GM20431 (cell line): ENCODE measurements around the gene MARCHF11.

Experiments used
- in situ Hi-C: fragments of 300-500 bp; cut with MseI, MboI; formaldehyde crosslinking; loops from one replicate; pipeline ENCODE4 v1.15.0; 2020; ENCODE audit warnings: low sequenced_read_pairs; ENCODE audit not compliant: unreplicated experiment

MARCHF11 gene, protein sequence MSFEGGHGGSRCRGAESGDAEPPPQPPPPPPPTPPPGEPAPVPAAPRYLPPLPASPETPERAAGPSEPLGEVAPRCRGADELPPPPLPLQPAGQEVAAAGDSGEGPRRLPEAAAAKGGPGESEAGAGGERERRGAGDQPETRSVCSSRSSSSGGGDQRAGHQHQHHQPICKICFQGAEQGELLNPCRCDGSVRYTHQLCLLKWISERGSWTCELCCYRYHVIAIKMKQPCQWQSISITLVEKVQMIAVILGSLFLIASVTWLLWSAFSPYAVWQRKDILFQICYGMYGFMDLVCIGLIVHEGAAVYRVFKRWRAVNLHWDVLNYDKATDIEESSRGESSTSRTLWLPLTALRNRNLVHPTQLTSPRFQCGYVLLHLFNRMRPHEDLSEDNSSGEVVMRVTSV

DNA sequence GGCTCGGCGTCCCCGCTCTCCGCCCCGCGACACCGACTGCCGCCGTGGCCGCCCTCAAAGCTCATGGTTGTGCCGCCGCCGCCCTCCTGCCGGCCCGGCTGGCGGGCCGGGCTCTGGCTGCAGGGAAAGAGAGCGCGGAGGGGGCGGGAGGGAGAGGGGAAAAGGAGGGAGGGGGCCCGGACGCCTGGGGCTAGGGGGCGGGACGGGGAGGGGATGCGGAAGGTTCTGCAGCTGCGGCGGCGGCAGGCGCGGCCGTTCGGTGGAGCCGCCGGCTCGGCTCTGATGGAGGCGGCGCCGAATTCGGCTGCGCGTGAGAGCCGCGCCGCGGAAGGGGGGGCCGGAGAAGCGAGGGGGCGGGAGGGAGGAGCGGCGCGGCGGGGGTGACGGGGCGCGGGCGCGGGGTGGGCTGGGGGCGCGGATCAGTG is at the start of gene MARCHF11:
Gene MARCHF11, minus strand, starts transcription at position 281 of the 425 bp plus-strand sequence. Its CDS starts 216 bp downstream, at position 65.
- in situ Hi-C loops = no loop called here

DNA sequence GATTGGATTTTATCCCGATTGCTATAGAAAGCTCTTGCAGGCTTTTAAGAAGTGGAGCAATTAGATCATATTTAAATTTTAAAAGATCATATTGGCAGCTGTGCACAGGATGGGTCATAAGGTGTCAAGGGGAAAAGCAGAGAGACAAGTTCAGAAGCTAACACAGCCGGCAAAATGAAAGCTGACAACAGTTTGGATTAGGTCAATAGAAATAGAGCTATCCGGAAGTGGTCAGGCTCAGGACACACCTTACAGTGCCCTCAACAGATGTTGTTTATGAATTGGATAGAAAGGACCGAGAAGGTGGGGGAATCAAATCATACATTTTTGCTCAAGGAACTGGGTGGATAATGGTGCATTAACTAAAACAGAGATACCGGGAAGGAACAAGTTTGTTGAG is 46.3 kb upstream of the MARCHF11 start:
- in situ Hi-C loops = no loop called here

DNA sequence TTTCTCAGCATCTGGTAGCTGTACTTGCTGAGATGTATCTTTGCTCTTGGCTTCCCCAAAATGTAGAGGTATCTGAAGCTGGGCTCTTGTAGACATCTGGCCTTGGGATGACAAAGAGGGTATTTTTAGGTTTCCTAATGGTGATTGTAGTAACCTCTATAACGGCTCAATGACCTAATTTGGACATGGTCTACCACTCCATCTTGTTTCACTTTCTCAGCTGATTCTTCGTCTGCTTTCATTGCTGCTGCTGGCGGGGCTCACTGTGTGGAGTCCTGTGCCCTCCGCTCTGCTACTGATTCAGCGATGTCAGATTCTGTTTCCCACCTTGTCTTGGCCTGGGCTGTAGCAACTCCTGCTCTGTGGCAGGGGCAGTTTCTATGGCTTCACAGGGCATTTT is 12.7 kb upstream of the MARCHF11 start:
- in situ Hi-C loops = no loop called here

DNA sequence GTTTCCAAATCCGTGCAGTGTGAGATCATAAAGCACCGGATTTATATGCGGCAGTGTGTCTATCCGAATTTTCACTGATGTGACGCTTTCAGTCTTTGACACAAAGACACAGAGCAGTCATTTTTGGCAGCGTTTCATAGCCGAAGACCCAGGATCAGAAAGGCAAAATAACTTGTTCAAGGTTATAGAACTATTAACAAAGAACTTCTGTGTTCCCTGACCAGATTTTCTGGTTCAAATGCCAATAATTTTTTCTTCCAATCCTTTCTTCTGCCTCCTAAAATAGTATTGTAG is 1.1 kb upstream of the MARCHF11 start:
- in situ Hi-C loops = no loop called here

DNA sequence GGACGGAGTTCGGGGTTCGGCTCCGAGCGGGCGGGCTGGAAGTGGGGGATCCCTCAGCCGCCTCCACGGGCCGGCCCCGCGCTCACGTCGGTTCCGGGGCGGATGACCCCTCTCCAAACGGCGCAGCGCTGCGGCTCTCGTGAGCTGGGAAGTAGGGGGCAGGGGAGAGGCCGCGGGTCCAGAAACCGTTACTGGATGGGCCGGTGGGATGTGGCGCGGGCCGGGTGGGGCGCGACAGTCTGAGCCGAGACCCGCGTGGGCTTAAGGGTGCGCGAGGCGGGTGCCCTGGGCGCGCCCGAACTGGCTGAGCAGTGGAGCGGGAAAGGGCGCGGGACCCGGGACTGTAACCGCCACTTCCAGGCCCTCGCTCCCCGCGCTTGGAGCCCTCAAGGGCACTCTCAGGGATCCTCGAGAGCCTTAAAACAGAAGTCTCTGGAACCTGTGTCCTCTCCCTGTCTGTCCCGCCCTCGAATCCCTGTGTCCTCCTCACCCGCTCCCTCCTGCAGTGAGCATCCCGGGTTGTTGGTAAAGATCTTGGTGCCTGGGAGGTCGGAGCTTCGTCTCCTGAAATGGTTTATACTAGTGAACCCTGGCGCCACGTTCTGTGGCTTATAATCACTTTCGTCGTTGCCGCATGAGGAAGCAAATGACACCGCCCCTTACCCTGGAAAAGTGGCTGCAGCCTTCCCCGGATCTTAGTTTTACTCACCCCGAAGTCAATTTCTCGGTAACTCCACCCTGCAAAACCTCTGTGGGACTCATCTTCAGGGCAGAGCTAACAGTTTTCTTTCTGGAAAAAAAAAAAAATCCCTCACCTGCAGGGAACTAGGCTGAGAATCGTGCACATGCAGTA is 571 bp upstream of the MARCHF11 start:
- in situ Hi-C loops = no loop called here

DNA sequence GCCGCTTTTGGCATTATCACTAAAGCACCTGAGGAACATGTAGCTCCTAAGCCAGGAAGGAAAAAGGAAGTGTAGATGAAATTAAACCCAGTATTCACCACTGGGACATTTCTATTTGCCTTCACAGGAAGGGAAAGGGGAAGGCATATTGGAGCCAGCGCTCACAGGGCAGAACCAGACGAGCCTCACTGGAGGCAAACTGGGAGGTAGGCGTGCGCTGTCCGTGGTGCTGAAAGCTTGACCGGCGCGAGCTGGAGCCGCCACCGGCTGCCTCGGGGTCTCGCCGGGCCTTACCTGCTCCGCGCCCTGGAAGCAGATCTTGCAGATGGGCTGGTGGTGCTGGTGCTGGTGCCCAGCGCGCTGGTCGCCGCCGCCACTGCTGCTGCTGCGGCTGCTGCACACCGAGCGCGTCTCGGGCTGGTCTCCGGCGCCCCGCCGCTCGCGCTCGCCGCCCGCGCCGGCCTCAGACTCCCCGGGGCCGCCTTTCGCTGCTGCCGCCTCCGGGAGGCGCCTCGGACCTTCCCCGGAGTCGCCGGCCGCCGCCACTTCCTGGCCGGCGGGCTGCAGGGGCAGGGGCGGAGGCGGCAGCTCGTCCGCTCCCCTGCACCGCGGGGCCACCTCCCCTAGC is 732 bp downstream of the MARCHF11 start:
- in situ Hi-C loops = no loop called here

DNA sequence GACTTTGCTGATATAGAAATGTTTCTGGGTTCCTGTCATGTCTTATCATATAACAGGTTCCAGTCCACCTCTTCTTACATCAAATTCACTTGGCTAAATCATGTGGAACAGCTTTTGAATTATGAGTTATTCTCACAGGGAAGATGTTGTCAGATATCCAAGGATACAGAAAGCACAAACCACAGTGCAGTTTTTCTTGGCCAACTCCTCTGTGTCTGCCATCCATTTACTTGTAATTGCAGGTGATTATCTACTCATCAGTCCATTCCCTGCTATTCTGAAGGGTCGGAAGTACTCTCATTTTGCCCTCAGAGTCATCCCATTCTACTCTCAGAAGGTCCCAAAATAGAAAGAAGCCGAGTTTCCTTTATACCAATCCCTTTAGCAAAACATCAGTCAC is 10.0 kb downstream of the MARCHF11 start:
- in situ Hi-C loops = no loop called here

DNA sequence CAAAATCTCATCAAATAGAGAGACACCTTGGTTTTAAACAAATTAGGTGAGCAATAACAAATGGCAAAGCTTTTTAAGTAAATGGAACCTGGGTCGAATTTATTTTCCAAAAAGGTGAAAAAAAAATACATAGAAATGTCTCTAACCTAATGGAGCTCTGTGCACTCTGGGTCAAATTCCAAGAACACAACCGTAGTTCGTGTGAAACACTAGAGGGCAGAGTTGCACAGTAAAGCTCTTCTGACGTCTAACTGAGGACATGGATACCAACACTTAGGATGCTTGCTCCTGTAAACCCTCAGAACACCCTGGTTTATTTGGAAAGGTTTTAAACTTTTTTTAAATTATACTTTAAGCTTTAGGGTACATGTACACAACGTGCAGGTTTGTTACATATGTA is 18.9 kb downstream of the MARCHF11 start:
- in situ Hi-C loops = no loop called here

DNA sequence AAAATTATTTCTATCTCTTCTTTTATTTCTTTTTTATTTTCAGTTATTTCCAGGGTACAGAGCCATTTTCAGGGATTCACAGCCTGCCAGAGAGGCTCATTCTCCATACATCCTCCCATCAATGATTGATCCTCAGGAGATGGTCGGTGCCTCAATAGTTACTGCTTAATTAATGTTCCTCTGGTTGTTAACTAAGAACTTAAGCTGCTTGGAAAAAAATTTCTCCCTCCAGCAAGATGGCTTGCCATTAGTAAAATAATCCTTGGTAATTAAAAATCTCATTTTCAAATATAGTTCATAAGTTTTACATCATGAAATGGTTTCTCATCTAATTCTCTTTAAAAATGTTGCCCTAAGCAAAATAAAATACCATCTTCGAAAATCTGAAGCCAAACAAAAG is 20.0 kb downstream of the MARCHF11 start:
- in situ Hi-C loops = no loop called here

DNA sequence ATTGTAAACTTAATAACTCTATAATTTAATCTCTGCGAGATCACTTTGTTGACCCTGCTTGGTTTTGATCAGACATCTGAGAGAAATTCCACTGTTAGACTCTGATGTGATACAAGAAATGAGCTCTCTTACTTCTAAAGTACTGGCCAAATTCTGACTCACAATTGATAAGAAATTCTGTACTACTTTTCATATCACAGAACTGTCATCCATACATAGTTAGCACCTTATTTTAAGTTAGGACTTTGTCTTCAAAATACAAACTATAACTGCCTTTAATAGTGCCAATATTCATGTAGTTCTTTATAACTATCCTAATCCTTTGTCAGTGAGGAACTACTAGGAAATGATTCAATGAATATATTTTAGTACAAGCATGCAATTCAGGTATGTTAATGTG is 23.4 kb downstream of the MARCHF11 start:
- in situ Hi-C loops = no loop called here

DNA sequence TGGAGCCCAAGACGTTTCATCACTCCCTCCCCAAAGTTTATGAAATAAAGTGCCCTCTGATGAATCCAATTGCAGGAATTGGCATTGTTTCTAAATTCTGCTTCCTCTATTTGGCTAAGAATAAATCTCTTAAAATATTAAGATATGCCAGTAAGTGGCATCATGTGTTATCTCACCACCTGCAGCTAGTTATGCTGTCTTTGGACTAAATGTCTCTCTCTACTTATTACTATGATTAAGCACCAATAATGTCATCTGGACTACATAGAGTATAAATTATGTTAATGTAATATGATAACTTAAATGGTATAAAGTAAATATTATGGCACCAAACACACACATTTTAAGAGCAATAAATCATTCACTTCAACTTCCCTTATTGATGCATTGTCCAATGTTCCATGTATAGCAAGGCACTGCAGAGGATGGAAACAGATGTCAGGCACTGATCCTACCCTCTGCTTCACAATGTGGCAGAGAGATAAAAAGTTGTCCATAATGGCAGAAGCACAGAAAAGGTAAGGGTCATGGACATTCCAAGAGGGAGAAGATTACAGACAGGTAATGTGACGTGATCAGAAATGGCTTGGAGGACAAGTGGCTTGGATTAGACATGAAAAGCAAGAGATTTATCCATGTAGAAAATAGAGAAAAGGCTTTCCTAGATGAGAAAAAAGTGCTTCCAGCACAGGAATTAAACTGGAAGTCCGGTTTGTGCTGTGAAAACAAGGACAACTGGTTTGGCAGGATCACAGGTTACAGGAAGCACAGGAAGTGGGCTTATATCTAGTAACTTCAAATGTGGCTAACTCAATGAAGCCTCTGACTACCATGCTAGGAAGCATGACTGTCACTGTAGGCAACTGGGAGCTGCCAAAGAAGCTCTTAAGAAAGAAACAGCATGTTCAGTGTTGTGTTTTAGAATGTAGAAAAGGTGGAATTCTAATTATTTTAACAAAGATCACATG is 26.7 kb downstream of the MARCHF11 start:
- in situ Hi-C loops = no loop called here

DNA sequence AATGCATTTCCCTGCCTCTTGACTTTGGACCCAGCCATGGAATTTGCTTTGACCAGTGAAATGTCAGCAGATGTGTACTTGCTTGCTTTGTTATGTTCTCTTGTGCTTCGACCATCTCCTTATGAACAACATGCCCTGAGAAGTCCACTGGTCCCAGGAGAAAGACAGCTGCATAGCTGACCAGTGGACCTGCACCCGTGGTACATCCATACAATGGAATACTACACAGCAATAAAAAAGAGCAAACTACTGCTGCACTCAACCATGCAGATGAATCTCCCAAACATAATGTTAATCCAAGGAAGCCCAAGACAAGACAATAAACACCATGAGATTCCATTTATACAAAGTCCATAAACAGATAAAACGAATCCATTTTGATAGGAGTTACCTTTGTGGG is 30.0 kb downstream of the MARCHF11 start:
- in situ Hi-C loops = no loop called here

DNA sequence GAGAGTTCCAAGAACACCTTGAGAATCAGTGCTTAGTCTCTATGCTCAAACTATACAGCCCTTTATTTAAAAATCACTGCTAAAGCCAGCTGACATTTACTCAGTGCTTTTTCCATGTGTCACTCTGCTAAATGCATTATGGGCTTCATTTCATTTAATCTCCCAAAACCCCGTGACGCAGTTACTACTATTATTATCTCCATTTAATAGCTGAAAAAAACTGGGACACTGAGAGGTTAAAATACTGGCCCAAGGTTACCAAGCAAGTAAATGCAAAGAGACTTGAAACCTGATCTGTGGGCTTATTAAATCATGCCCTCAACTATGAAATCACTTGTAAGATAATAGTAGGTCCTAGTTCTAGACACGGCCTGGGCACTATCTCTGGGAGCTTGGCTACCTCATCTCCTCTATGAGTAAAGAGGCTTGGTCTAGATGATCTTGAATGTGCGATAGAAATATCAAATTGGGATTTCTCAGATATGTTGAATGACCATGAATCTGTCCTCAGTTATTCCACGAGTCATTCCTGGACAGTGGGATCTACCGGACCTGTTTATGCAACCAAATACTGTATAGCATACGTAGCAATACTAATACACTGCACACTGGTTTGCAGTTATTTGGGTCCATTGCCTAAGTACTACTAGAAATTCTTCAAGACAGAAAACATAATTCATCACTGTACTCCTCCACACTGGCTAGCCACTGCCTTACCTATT is 32.3 kb downstream of the MARCHF11 start:
- in situ Hi-C loops = no loop called here

DNA sequence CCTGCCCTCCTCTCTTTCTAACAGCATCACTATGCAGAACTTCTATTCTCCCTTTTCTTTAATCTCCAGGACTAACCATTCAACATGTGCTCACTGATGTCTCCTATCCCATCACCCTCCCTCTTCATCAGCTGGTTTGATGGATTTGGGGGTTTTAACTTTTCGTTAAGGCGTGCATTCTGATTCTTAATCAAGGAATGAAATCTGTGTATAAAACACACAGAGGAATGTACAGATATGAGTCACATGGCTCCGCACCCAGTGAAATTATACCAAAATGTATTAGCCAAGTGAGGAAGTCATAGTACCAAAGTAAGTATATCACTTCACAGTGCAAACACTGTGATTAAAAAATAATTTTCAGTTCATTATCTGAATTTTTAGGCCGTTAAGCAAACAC is 35.2 kb downstream of the MARCHF11 start:
- in situ Hi-C loops = no loop called here

DNA sequence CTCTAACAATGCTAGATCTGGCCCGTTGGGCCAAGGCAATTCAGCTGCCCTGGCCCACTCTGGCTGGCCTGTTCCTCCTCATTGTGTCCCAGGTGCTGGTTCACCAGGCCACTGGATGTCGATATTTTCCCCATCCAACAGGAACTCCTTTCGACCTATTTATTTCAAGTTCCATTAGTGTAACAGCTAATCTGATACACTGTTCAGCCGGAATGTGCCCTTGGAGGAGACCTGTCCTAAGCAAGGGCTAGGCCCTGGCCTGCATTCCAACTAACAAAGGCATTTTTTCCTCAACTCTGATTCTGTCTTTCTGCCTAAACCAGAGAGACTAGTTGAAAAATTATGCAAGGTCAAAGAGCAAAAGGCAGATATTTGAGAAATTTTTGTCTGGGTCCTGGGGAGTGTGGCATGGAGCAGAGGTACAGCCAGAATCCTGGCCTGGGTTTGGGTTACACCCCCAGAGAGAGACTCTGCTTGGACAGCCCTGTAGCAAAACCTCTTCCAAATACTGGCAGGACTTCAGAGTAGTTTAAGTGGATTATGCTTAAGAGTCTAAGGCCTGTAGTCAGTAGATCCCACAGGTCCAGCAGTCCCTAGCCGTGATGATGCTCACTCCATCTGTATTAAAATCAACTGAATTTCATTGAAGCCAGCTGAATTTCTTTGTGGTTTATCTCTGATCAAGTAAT is 36.1 kb downstream of the MARCHF11 start:
- in situ Hi-C loops = no loop called here

DNA sequence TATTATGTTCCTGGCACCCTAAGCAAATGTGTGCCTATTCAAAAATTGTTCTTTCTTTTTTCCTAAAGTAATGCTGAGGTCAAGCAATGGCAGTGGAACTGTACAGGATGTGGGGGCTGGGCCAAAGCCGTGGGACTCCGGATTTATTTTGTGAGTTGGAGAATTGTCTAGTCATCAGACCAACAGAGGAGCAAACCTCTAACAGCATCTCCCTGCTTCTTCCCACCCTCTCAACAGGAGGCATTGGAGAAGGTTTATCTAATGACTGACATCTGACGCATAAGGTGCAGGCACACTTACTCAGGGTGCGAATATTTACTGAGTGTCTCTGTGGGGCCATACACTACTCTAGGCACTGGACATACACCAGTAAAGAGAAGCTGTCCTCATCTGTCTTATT is 38.6 kb downstream of the MARCHF11 start:
- in situ Hi-C loops = no loop called here

DNA sequence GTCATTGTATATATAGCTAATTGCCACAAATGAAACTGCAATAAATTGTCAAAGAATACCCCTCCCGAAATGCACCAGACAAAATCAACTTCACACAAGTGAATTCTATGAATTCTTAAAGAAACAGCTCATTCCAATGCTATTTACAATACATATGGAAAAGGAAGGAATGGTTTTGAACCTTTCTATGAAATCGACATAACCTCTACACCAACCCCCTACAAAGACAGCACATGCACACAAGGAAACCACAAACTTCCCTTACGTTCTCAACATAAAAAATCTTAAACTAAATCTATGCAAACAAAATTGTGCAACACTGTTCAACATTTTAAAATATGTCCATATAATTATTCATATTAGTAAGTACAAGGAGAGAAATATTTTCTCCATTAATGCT is 39.2 kb downstream of the MARCHF11 start:
- in situ Hi-C loops = no loop called here

DNA sequence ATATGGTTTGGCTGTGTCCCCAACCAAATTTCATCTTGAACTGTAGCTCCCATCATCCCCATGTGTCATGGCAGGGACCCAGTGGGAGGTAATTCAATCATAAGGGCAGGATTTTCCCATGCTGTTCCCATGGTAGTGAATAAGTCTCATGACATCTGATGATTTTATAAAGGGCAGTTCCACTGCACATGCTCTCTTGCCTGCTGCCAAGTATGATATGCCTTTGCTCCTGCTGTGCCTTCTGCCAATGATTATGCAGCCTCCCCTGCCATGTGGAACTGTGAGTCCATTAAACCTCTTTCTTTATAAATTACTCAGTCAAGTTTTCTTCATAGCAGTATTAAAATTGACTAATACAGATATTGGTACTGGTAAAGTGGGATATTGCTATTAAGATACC is 42.4 kb downstream of the MARCHF11 start:
- in situ Hi-C loops = no loop called here

DNA sequence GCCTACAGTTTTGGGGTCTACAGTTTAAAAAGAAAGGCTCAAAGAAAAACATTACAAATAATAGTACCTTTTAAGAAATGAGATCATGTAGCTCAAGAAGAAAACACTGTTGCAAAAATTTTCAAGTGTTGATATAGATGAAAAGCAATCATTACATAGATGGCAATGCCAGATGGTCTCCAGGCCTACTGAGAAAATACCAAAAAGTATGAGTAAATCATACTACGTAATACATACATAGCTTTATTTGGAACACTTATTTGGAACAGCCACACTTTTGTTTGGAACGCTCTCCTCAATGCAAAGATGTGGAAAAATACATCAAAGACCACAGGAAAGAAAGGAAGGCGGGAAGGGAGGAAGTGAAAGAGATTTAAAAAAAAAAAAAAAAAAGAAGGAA is 44.1 kb downstream of the MARCHF11 start:
- in situ Hi-C loops = no loop called here
